HG02763 (cell line): ENCODE data around the gene NAV2.

Experiments used
- ATAC-seq: cut with Tn5 transposase; IDR thresholded peaks from one replicate; pipeline ENCODE4 v1.9.1; 2021; ENCODE audit warnings: mild to moderate bottlenecking, moderate library complexity; ENCODE audit not compliant: unreplicated experiment

NAV2 gene

DNA sequence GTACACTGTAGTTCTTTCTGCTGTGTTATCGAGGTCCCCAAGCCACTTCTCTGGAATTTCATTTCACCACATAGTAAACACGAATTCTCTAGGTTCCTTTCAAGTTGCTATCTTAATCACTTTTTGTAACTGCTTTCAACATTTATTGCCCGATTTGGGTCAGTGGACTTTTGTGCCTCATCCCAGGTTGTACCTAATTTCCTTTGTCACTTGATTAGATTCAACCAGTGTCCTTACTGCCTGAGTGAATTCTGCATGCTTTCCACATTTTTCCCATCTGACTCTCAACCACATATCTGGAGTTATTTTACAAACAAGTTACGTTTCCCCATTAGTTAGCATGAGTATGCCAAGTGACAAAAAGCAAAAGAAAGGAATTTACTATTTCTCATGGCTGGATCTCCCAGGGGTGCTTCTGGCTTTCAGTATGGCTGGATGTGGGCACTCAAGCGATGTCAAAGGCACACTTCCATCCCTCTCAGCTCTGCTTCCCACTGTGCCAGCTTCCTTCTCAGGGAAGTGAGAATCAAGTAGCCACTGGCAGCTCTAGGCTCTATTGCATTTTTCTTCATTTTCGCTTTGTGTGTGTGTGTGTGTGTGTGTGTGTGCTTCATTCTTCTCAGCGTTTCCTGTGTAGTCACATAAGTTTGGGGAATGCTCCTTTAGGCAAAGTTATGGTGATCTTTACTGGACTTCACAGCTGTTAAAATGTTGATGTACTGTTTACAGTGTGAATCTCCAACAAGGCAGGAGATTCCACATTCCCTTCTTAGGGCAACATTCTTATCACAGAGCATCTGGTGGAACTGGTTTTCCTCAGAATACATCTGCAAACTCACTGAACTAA lies 318.7 kb downstream of the NAV2 start:
- ATAC-seq: no peak

- no peak for ATAC-seq
Measured at GRCh38 chr11:20032127-20032526, 319.5 kb downstream of the NAV2 start.

- no peak for ATAC-seq
Measured at GRCh38 chr11:20032577-20033260, 320.1 kb downstream of the NAV2 start.

DNA sequence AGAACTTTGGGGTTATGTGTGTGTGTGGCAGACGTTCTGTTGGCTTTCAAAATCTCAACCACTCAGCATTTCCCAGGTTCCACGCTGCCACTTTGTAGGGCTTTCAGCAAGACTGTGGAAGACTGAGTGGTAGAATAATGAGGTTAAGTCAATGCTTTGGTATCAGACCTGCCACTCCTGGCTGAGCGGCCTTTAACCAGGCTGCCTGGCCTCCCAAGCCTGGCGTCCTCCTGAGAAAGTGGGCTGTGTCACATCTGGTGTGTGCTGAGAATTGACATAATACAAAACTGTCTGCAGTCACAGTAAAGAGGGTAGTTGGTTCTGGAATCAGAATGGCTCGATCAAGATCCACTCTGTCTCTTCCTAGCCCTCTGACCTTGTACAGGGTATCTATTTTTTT lies 321.2 kb downstream of the NAV2 start:
- ATAC-seq: no peak

DNA sequence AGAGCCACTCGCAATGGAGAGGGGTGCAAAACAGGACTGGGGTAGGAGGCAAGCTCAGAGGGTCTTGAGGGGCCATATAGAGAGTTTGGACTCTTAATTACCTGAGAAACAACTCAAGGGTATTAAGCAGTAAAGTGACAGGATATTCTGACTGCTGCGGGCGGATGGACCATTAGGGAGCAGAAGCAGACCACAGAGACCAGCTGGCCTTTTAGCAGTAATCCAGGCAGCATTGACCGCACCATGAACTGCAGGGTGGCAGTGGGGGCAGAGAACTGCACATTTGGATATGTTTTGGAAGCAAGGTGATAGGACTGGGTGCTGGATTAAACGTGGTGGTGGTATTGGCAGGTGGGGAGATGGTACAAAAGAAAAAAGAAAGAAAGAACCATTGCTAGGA lies 322.3 kb downstream of the NAV2 start:
- ATAC-seq: no peak

DNA sequence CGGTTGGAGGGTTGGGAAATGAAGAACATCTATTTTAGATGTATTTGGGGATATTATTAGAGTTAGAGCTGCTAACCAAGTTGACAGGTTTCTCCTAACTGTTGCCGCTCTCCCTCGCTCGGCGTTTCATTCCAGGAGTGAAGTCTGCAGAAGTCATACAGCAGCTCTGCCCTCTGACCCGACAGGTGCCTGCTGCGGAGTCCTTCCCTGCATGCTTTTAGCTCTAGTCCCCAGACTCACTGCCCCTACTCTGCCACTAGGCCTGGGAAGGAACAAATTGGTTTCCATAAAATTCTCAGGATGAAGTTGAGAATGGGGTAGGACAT lies 322.7 kb downstream of the NAV2 start:
- ATAC-seq: no peak

DNA sequence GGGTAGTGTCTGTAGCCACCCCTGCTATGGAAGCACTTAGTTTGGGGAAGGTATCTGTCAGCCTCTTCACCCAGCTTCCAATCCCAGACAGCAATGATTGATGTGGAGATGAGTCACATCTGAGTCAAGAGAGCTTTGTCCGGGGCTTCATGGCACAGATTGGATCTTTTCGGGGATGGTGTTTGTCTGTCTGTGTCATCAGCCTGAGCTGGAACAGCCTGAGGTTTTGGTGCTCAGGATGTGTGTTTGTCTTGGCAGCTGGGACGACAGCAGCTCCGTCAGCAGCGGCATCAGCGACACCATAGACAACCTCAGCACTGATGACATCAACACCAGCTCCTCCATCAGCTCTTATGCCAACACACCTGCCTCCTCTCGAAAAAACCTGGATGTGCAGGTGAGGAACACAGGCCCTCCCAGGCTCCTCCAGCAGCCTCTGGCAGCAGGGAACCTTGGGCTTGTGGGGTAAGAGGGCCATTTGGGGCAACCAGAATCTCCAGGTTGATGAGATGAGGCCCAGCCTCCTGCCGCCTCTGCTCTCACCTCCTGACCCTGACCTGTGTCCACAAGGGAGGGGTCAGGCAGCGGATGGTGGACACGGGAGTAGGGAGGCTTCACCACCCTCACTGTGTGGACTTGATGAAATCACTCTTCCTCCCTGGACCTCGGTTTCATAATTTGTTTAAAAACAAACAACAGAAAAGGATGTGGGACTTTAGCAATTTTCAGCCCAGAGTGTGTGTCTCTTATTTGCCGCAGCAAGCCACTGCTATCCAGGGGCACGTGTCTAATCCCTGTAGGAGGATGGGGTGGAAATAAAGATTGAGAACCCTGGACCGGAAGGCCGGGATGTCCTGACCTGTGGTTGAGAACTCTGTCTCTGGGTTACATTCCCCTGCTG lies 323.3 kb downstream of the NAV2 start:
- no peak for ATAC-seq

- no peak for ATAC-seq
Measured at GRCh38 chr11:20036626-20037335, 324.1 kb downstream of the NAV2 start.

DNA sequence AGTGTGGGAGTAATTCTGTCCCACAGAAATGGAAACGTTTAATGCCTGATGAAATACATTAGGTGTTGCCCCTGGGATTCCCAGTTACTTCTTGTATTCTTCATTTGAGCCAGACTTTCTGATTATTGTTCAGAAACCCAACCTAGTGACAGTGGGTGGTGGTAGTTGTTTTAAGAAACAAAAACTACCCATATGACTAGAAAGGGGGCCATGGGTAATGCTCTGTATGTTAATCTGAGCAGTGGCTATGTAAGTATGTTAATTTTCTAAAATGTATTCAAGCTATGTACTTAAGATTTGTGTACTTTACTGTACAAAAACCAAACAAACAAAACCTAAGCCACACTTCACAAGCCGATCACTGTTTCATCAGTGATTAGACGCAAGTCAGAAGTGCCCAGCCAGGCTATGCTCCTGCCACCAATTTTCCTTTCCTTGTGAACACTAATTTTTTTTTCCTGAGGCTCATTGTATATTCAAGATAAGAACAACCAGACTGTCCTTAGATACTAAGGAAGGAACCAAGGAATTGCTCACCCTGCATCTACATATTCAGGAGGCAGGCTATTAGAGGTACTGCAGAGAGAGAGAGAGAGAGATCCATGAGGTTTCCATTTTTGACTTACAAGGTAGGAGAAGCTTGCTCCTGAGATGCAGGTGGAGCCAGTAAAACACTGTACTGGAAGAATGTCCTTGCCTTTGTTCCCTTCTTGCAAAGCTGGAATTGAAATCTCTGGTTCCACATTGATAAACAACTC lies 324.9 kb downstream of the NAV2 start:
- no peak for ATAC-seq

- ATAC-seq: no peak
Measured at GRCh38 chr11:20038412-20038811, 325.8 kb downstream of the NAV2 start.

DNA sequence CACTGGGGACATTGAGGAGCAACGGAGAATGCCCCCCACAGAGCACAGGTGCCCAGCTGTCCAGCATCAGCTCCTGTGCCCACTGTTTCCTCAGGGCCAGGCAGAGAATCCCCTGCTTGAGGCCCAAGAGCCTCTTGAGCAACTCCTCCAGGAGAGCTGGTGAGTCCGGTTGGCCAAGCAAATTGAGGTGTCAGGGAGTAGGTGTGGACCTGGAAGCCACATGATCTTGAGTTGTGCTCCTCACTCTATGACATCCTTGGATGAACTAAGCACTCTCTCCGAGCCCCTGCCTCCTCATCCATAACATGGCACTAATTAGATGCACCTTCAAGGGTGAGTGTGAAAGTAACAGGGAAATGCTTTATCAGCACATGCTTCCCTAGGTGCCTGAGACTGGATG lies 326.3 kb downstream of the NAV2 start:
- ATAC-seq: no peak

- no peak for ATAC-seq
Measured at GRCh38 chr11:20041499-20041898, 328.9 kb downstream of the NAV2 start.

- no peak for ATAC-seq
Measured at GRCh38 chr11:20042045-20042639, 329.5 kb downstream of the NAV2 start.

DNA sequence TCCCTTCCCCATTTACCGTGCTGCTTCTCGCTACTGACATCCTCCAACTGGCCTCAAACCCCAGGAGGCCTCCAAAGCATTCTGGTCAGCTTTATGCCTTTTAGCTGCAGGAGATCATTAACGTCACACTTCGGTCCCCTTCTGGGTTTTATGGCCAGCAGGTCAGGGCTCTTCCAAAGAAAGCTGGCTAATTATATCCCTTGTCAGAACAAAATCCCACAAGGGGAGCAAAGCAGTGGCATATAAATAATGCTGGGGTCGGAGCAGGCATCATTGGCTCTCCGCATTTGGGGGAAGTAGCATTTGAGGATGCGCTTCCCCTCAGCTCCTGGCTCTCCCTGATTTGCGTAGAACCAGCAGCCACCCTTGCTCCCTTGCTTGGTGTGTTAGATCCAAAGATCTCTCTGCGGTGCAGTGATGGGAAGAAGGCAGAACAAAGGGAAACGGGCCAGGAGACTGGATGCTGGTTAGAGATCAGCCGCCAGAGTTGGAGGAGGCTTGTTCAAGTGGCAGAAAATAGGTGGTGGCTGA lies 330.2 kb downstream of the NAV2 start:
- ATAC-seq: no peak

GRCh38 chr11:20043992-20044391 lies 331.4 kb downstream of the NAV2 start:
- ATAC-seq: no peak

DNA sequence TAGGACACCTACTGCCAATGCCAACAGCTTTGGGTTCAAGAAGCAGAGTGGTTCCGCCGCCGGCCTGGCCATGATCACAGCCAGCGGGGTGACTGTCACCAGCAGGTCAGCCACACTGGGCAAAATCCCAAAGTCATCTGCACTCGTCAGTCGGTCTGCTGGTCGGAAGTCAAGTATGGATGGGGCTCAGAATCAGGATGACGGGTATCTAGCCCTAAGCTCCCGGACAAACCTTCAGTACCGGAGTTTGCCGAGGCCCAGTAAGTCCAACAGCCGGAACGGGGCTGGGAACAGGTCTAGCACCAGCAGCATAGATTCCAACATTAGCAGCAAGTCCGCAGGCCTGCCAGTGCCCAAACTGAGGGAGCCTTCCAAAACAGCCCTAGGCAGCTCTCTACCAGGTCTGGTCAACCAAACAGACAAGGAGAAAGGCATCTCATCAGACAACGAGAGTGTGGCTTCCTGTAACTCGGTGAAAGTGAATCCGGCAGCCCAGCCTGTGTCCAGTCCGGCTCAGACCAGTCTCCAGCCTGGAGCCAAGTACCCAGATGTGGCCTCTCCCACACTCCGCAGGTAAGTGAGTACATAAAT lies 332.6 kb downstream of the NAV2 start:
- ATAC-seq: no peak

DNA sequence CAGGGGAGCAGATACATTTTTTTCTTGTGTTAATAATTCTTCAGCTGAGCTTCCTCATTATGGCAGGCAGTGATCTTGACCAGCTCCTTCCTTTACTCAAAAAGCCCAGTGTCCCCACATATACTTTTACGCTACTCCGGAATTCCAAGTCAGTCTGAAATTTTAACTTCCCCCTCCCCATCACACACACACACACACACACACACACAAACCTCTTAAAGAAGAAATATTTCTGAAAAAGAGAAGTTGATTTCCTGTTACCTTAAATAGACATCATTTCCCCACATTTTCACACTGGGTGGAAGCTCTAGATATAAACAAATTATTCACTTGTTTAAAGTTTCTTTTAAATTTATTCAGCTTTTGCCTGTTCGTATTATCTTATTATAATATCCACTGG lies 333.8 kb downstream of the NAV2 start:
- ATAC-seq: no peak

DNA sequence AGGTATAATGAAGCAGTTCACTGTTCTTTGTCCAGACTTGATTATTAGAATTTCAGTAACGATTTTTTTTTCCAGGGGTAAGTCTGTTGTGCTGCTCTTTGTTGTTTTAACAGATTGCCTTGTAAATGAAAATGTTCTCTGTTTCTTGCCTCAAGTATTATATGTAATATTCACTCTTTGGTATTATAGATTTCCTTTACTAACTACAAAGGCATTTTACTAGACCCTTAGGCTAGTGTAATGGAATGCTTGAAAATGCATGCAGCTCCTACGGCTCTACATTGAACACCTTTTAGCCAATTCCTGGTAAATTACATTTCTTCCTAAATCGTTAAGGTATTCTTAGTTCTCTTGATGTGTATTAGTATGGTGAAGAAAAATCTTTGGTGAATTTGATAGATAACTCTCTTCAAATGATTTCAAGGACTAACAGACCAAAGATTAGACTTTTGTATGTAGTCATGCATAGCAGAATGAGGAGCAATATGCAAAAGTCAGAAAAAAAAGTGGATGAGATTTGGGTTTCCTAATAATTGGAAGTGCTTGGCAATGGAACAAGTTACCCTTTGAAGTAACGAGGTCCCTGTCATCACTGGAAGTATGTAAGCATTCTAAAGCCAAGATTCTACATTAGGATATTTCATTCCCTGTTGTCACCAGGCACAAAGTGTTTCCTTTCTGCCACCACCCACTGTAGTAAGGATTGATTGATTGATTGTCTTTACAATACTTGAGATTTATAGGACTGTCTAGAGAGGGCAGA lies 334.6 kb downstream of the NAV2 start:
- ATAC-seq: no peak
